ENCODE data around the gene ZCWPW1. TPM values are rescaled to one million over a fixed set of nuclear protein-coding genes. Genes with fewer than 3 reads are reported as not detected.
A peak's percentile ranks its signal among the peaks of the same experiment; 100 is the strongest.

The ZCWPW1 gene
- total and polyA plus RNA-seq, 2 donors (not counting 1 experiment from before 2014, with no cell fraction given) = 11.3 to 28.0 TPM

DNA sequence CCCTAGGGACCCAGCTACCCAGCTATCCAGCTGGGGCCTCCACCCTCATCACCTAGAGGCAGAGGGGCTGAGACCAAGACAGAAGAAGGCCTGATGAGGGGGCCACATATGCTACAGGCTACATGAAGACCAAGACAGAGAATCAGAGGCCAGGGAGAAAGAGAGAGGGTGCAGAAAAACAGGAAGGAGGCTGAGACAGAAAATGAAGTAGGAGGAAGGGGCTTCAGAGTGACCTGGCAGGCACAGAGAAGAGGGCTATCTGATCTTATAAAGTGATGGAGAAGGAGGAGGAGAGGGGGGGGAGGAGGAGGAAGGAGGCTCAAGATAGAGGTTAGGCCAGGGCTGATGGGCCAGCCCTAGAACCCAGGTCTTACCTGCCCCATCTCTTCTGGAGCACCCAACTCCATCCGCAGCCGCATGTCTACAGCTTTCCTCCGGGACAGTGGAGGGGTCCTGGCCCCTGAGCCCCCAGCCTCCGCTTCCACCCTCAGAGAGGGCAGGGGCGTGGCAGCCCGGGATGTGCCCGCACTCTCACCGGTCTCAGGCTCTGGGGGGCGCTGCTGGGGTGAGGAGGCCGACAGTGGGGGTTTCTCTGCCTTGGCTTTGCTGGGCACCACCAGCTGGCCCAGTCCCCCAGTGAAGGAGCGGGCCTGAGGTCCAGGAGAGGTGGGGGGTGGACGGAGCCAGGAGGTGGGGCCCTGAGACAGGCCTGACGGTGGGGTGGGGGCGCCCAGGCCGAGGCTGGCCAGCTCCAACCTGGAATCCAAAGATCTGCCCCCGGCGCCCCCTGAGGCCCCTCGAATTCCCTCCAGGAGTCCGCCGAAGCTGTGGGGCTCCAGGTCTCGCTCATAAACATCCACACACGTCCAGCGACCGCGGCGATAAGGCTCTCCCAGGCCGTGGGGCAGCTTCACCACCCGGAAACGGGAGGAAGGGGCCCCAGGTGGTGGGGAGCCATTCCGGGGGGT, 48.7 kb upstream of the ZCWPW1 start:
- Histone ChIP-seq H3K36me3 (replicated peaks in 1 of 2; ENCODE audit: control extremely low read depth in 1 of 2, control insufficient read depth in 1 of 2, extremely low read depth in 1 of 2, insufficient read depth in 2 of 2, low read length in 1 of 2) (peaks cover 1 to 24% of the 10 kb centered on the region in 2 experiments), H4K20me1 (ENCODE audit: control insufficient read depth, insufficient read depth, low read length, poor library complexity, severe bottlenecking) (peaks cover 48% of the 10 kb centered on the region), H3K27ac (ENCODE audit: low read length in 2 of 2) (peak overlapping the region; percentile 47 to 89), H3K4me1 (ENCODE audit: control insufficient read depth in 2 of 2, insufficient read depth in 2 of 2, low read length in 2 of 2) (peaks cover 34 to 55% of the 10 kb centered on the region in 2 donors), H3K9ac (ENCODE audit: low read length) (peak overlapping the region; percentile 96), H3K79me2 (ENCODE audit: control insufficient read depth, insufficient read depth, low read length) (peaks cover 50% of the 10 kb centered on the region), H3K9me3 (ENCODE audit: control extremely low read depth in 1 of 3, control insufficient read depth in 2 of 3, insufficient read depth in 1 of 3, low read length in 2 of 3) (no peaks in the 10 kb centered on the region), H3K4me2 (replicated peaks; ENCODE audit: low read depth, low read length, poor library complexity, severe bottlenecking) (peak overlapping the region; percentile 97), H2AFZ (ENCODE audit: insufficient read depth, low read depth, low read length, poor library complexity, severe bottlenecking) (peak overlapping the region; percentile 78), H3K27me3 (replicated peaks in 1 of 4; ENCODE audit: control extremely low read depth in 1 of 4, control insufficient read depth in 3 of 4, insufficient read depth in 4 of 4, low read length in 3 of 4) (no peaks in the 10 kb centered on the region), H3K4me3 (ENCODE audit: control extremely low read depth in 1 of 5, extremely low read depth in 1 of 5, insufficient read depth in 1 of 5, low read depth in 2 of 5, low read length in 4 of 5) (peak overlapping the region; percentile 34 to 99 (median 96))
- ChIA-PET CTCF (interaction anchor here (0.5 to 2.0 kb wide), 5 partner anchors 7 to 487 kb away, joined by 3 to 6 read pairs (median 4); no protein-coding TSS in a partner anchor), POLR2A (interaction anchor here (0.6 to 2.2 kb wide), 3 partner anchors 83 to 427 kb away, joined by 3 to 13 read pairs (median 5); partner anchors contain the start of genes FBXO24 and LRCH4)
- H3K9me3 Mint-ChIP-seq (ENCODE audit: insufficient read depth) = no peaks in the 10 kb centered on the region
- WGBS (ENCODE audit: insufficient coverage) = 2% methylated on average over 25 of the region's 30 CpGs
- peak; percentile 39 for DNase-seq
- peak overlapping the region; percentile 85 for H3K27ac Mint-ChIP-seq
- TF ChIP-seq EZH2 (IDR thresholded peaks at IDR 0.05; ENCODE audit: borderline replicate concordance, insufficient read depth, low read depth, low read length, poor library complexity, severe bottlenecking) = no peak
- TF ChIP-seq, protein P1, sequence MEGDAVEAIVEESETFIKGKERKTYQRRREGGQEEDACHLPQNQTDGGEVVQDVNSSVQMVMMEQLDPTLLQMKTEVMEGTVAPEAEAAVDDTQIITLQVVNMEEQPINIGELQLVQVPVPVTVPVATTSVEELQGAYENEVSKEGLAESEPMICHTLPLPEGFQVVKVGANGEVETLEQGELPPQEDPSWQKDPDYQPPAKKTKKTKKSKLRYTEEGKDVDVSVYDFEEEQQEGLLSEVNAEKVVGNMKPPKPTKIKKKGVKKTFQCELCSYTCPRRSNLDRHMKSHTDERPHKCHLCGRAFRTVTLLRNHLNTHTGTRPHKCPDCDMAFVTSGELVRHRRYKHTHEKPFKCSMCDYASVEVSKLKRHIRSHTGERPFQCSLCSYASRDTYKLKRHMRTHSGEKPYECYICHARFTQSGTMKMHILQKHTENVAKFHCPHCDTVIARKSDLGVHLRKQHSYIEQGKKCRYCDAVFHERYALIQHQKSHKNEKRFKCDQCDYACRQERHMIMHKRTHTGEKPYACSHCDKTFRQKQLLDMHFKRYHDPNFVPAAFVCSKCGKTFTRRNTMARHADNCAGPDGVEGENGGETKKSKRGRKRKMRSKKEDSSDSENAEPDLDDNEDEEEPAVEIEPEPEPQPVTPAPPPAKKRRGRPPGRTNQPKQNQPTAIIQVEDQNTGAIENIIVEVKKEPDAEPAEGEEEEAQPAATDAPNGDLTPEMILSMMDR (IDR thresholded peaks at IDR 0.05) = peak; percentile 38
- H3K4me3 Mint-ChIP-seq = peak overlapping the region; percentile 97
- ATAC-seq (ENCODE audit: low read depth) = no peak
- H3K27me3 Mint-ChIP-seq = no peaks in the 10 kb centered on the region
- intact Hi-C loops (cut with micrococcal nuclease) = loop anchor here (5.0 to 10.0 kb wide), 2 partner anchors 228 to 375 kb away; partner anchors contain the start of genes POP7 and SLC12A9
- H3K4me1 Mint-ChIP-seq = peaks cover 44% of the 10 kb centered on the region

All from B cell (primary cell).